Stomach (tissue), 4 donors: ENCODE data around the gene ALDH16A1.

ENCODE experiments used
- CTCF ChIP-seq, 7 experiments: fragments of 450-650 bp in 4 of 7; fragments of 200-600 bp in 3 of 7; sonication (generic) in 3 of 7; IDR thresholded peaks; one replicate each; pipeline ENCODE4 v1.5.1; 2016 to 2019; ENCODE audit warnings: antibody characterized with exemption in 7 of 7, control low read depth in 2 of 7, mild to moderate bottlenecking in 1 of 7
- POLR2A ChIP-seq, 4 donors: fragments of 450-650 bp; IDR thresholded peaks; one replicate each; pipeline ENCODE4 v1.6.1; 2016; ENCODE audit warnings: antibody characterized with exemption in 4 of 4, control low read depth in 2 of 4, mild to moderate bottlenecking in 1 of 4, moderate library complexity in 1 of 4

- TF ChIP-seq CTCF (IDR thresholded peaks at IDR 0.05) (no peak), POLR2A (IDR thresholded peaks at IDR 0.05) (no peak)
Measured at GRCh38 chr19:49497789-49498103, 44.7 kb downstream of the ALDH16A1 start.
